ENCODE results near the gene WBP2.
A peak's percentile ranks its signal among the peaks of the same experiment; 100 is the strongest.

The WBP2 gene

DNA sequence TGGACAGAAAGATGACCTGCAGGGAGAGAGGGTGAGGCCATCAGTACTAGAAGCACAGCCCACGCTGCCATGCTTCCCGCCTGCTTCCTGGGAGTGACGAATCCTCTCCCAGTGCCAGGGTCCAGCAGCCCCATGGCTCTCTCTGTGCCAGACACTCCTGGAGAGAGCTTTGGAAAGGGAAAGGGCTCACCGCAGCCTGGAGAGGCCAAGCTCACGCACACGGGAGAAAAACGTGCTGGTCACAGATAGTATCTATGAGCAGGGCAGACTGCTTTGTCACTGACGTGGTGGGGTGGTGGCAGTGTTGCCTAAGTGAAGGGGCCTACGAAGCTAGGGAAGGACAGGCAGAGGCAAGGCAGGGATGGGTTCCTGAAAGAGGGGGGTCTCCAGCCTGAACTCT is 5.4 kb downstream of the WBP2 start:
- peaks cover 66% of the 10 kb centered on the region for H3K4me1 ChIP-seq (ENCODE audit: control insufficient read depth, insufficient read depth, low read length)
- H3K27me3 ChIP-seq (ENCODE audit: control insufficient read depth in 1 of 2, insufficient read depth in 2 of 2, low read length in 2 of 2): no peaks in the 10 kb centered on the region
- peak overlapping the region; percentile 37 for H3K27ac ChIP-seq (ENCODE audit: low read length)
- H3K4me3 ChIP-seq (ENCODE audit: low read length in 2 of 2): no peak overlapping the region
- no peak overlapping the region for H3K9ac ChIP-seq (ENCODE audit: low read length in 2 of 2)
- H3K9me3 ChIP-seq (ENCODE audit: control insufficient read depth in 2 of 2, low read length in 2 of 2): no peaks in the 10 kb centered on the region
- peaks cover 44 to 53% of the 10 kb centered on the region in 2 donors for H3K36me3 ChIP-seq (ENCODE audit: control insufficient read depth in 2 of 2, insufficient read depth in 2 of 2, low read length in 2 of 2)

GRCh38 chr17:75849279-75849646 is 5.9 kb downstream of the WBP2 start:
- Histone ChIP-seq H3K36me3 (ENCODE audit: control insufficient read depth in 2 of 2, insufficient read depth in 2 of 2, low read length in 2 of 2) (peaks cover 44 to 53% of the 10 kb centered on the region in 2 donors), H3K4me1 (ENCODE audit: control insufficient read depth, insufficient read depth, low read length) (peaks cover 63% of the 10 kb centered on the region), H3K9ac (ENCODE audit: low read length in 2 of 2) (no peak overlapping the region), H3K27me3 (ENCODE audit: control insufficient read depth in 1 of 2, insufficient read depth in 2 of 2, low read length in 2 of 2) (no peaks in the 10 kb centered on the region), H3K27ac (ENCODE audit: low read length) (peak overlapping the region; percentile 46), H3K9me3 (ENCODE audit: control insufficient read depth in 2 of 2, low read length in 2 of 2) (no peaks in the 10 kb centered on the region), H3K4me3 (ENCODE audit: low read length in 2 of 2) (no peak overlapping the region)

GRCh38 chr17:75848523-75849278 is 6.4 kb downstream of the WBP2 start:
- no peak overlapping the region for H3K4me3 ChIP-seq (ENCODE audit: low read length in 2 of 2)
- no peaks in the 10 kb centered on the region for H3K9me3 ChIP-seq (ENCODE audit: control insufficient read depth in 2 of 2, low read length in 2 of 2)
- peak overlapping the region in 1 of 2 donors; percentile 36 for H3K9ac ChIP-seq (ENCODE audit: low read length in 2 of 2)
- peaks cover 58% of the 10 kb centered on the region for H3K4me1 ChIP-seq (ENCODE audit: control insufficient read depth, insufficient read depth, low read length)
- no peaks in the 10 kb centered on the region for H3K27me3 ChIP-seq (ENCODE audit: control insufficient read depth in 1 of 2, insufficient read depth in 2 of 2, low read length in 2 of 2)
- H3K27ac ChIP-seq (ENCODE audit: low read length): peak overlapping the region; percentile 46
- H3K36me3 ChIP-seq (ENCODE audit: control insufficient read depth in 2 of 2, insufficient read depth in 2 of 2, low read length in 2 of 2): peaks cover 44 to 53% of the 10 kb centered on the region in 2 donors

- H3K9ac ChIP-seq (ENCODE audit: low read length in 2 of 2): no peak overlapping the region
- H3K27ac ChIP-seq (ENCODE audit: low read length): peak overlapping the region; percentile 46
- H3K4me3 ChIP-seq (ENCODE audit: low read length in 2 of 2): no peak overlapping the region
- no peaks in the 10 kb centered on the region for H3K9me3 ChIP-seq (ENCODE audit: control insufficient read depth in 2 of 2, low read length in 2 of 2)
- no peaks in the 10 kb centered on the region for H3K27me3 ChIP-seq (ENCODE audit: control insufficient read depth in 1 of 2, insufficient read depth in 2 of 2, low read length in 2 of 2)
- H3K4me1 ChIP-seq (ENCODE audit: control insufficient read depth, insufficient read depth, low read length): peaks cover 50% of the 10 kb centered on the region
- H3K36me3 ChIP-seq (ENCODE audit: control insufficient read depth in 2 of 2, insufficient read depth in 2 of 2, low read length in 2 of 2): peaks cover 44 to 53% of the 10 kb centered on the region in 2 donors
Observed at GRCh38 chr17:75847614-75848522, 7.3 kb downstream of the WBP2 start.

GRCh38 chr17:75846692-75847613 is 8.2 kb downstream of the WBP2 start:
- Histone ChIP-seq H3K4me1 (ENCODE audit: control insufficient read depth, insufficient read depth, low read length) (peaks cover 47% of the 10 kb centered on the region), H3K27ac (ENCODE audit: low read length) (no peak overlapping the region), H3K36me3 (ENCODE audit: control insufficient read depth in 2 of 2, insufficient read depth in 2 of 2, low read length in 2 of 2) (peaks cover 44 to 53% of the 10 kb centered on the region in 2 donors), H3K4me3 (ENCODE audit: low read length in 2 of 2) (no peak overlapping the region), H3K27me3 (ENCODE audit: control insufficient read depth in 1 of 2, insufficient read depth in 2 of 2, low read length in 2 of 2) (no peaks in the 10 kb centered on the region), H3K9ac (ENCODE audit: low read length in 2 of 2) (no peak overlapping the region), H3K9me3 (ENCODE audit: control insufficient read depth in 2 of 2, low read length in 2 of 2) (no peaks in the 10 kb centered on the region)

DNA sequence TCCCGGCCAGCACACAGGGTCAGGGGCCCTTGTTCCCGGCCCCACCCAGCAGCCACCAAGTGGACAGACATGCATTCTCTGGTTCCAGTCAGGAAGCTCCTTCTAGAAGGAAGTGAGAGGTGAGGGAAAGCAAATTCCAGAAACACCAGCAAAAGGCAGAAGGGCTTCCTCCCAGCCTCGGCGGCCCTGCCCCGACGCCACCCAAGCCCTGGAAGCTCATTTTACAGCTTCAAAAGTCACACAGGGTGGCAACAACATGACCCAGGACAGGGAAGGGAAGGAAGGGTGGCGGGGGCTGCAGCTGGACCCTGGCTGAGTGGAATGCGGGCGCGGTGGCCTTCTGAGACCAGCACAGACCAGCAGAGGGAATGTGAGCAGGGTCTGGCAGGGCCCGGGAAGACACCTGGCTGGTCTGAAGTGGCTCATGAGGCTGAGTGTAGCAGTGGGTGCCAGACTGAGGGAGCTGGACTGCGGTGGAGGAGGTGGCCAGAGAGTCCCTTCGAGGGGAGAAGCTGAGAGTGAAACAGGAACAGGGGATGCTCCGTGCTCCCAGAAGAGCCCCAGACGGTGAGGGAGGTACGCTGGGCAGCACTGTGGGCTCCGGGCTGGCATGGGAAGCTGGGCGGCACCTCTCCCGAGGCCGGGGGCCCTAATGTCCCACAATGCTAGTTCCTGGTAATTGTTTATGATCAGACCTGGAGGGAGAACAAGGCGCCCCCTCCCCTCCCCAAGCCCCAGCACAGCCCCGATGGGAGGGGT is 9.0 kb downstream of the WBP2 start:
- Histone ChIP-seq H3K4me1 (ENCODE audit: control insufficient read depth, insufficient read depth, low read length) (peaks cover 39% of the 10 kb centered on the region), H3K27me3 (ENCODE audit: control insufficient read depth in 1 of 2, insufficient read depth in 2 of 2, low read length in 2 of 2) (no peaks in the 10 kb centered on the region), H3K9ac (ENCODE audit: low read length in 2 of 2) (peak overlapping the region in 1 of 2 donors; percentile 13), H3K27ac (ENCODE audit: low read length) (peak overlapping the region; percentile 66), H3K9me3 (ENCODE audit: control insufficient read depth in 2 of 2, low read length in 2 of 2) (no peaks in the 10 kb centered on the region), H3K4me3 (ENCODE audit: low read length in 2 of 2) (no peak overlapping the region), H3K36me3 (ENCODE audit: control insufficient read depth in 2 of 2, insufficient read depth in 2 of 2, low read length in 2 of 2) (peaks cover 41 to 48% of the 10 kb centered on the region in 2 donors)

- H3K9me3 ChIP-seq (ENCODE audit: control insufficient read depth in 2 of 2, low read length in 2 of 2): no peaks in the 10 kb centered on the region
- H3K4me1 ChIP-seq (ENCODE audit: control insufficient read depth, insufficient read depth, low read length): peaks cover 31% of the 10 kb centered on the region
- peak overlapping the region; percentile 33 to 36 for H3K9ac ChIP-seq (ENCODE audit: low read length in 2 of 2)
- H3K27me3 ChIP-seq (ENCODE audit: control insufficient read depth in 1 of 2, insufficient read depth in 2 of 2, low read length in 2 of 2): no peaks in the 10 kb centered on the region
- H3K36me3 ChIP-seq (ENCODE audit: control insufficient read depth in 2 of 2, insufficient read depth in 2 of 2, low read length in 2 of 2): peaks cover 36 to 41% of the 10 kb centered on the region in 2 donors
- H3K27ac ChIP-seq (ENCODE audit: low read length): peak overlapping the region; percentile 66
- no peak overlapping the region for H3K4me3 ChIP-seq (ENCODE audit: low read length in 2 of 2)
Observed at GRCh38 chr17:75845058-75845711, 9.9 kb downstream of the WBP2 start.

DNA sequence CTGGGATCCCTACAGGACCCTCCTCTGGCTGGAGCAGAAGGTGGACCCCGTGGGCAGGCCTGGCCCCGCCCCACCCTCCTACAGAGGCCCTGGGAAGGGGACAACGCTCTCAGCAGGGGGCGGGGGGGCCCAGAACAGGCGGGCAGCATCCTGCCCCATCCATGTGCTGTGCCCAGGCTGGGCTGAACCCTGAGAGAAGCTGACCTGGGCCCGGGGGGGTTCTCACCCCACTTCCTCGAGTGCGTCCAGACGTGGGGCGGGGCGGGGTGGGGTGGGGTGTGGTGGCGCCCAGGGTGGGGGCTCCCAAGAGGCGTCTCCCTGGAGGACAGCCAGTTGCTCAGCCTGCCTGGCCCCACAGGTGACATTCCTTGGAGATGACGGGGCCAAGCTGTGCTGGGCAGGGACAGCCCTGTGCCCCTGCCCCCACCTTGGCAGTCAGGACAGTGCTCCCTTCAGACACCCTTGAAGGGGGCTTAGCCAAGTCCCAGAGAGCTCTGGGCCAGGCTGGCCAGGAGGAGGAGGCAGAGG is 10.5 kb downstream of the WBP2 start:
- H3K9me3 ChIP-seq (ENCODE audit: control insufficient read depth in 2 of 2, low read length in 2 of 2): no peaks in the 10 kb centered on the region
- peak overlapping the region; percentile 33 to 36 for H3K9ac ChIP-seq (ENCODE audit: low read length in 2 of 2)
- peaks cover 32 to 36% of the 10 kb centered on the region in 2 donors for H3K36me3 ChIP-seq (ENCODE audit: control insufficient read depth in 2 of 2, insufficient read depth in 2 of 2, low read length in 2 of 2)
- no peaks in the 10 kb centered on the region for H3K27me3 ChIP-seq (ENCODE audit: control insufficient read depth in 1 of 2, insufficient read depth in 2 of 2, low read length in 2 of 2)
- H3K4me3 ChIP-seq (ENCODE audit: low read length in 2 of 2): no peak overlapping the region
- H3K4me1 ChIP-seq (ENCODE audit: control insufficient read depth, insufficient read depth, low read length): peaks cover 27% of the 10 kb centered on the region
- H3K27ac ChIP-seq (ENCODE audit: low read length): peak overlapping the region; percentile 66
